Measurements from ENCODE around the gene LATS2. TPM values are rescaled to one million over a fixed set of nuclear protein-coding genes. Genes with fewer than 3 reads are reported as not detected.

The LATS2 gene
- total and polyA plus RNA-seq, 2 of the 8 experiments (the other 6 are each of a cell fraction or from before 2014, with no cell fraction given): 8.3 to 26.2 TPM

- DNase-seq (ENCODE audit: low read depth in 1 of 2, low spot score in 2 of 2): no peak
- Histone ChIP-seq H3K4me2 (ENCODE audit: insufficient read depth in 1 of 2, low read depth in 2 of 2, low read length in 2 of 2) (no peak overlapping the region), H3K4me1 (replicated peaks in 1 of 4; ENCODE audit: control insufficient read depth in 3 of 4, insufficient read depth in 4 of 4, low read length in 3 of 4) (no peaks in the 10 kb centered on the region), H4K5ac (ENCODE audit: insufficient read length, low read depth, low read length) (no peak overlapping the region), H2BK5ac (ENCODE audit: low read depth, low read length) (no peak overlapping the region), H2AK5ac (ENCODE audit: low read depth, low read length) (no peak overlapping the region), H3K79me2 (ENCODE audit: control insufficient read depth in 1 of 2, insufficient read depth in 2 of 2, low read length in 2 of 2) (peaks cover 0 to 4% of the 10 kb centered on the region in 2 experiments; a peak in 1 of 4 replicates), H3K9ac (replicated peaks in 1 of 4; ENCODE audit: extremely low read depth in 1 of 4, low read depth in 3 of 4, low read length in 3 of 4) (no peak overlapping the region), H3K9me3 (ENCODE audit: insufficient read depth in 2 of 2, low read depth in 1 of 2, low read length in 1 of 2) (no peaks in the 10 kb centered on the region), H3K36me3 (ENCODE audit: control insufficient read depth in 2 of 4, insufficient read depth in 4 of 4, low read length in 3 of 4) (peaks cover 23 to 50% (median 41%) of the 10 kb centered on the region in 4 experiments), H3K14ac (ENCODE audit: insufficient read length) (no peak overlapping the region), H4K20me1 (replicated peaks in 1 of 2; ENCODE audit: control insufficient read depth in 1 of 2, insufficient read depth in 2 of 2, low read length in 2 of 2) (peaks cover 3 to 4% of the 10 kb centered on the region in 2 experiments), H3K27ac (ENCODE audit: low read depth, low read length) (no peak overlapping the region), H4K8ac (ENCODE audit: extremely low read depth, insufficient read depth, low read length) (no peak overlapping the region), H2BK120ac (replicated peaks; ENCODE audit: low read depth, low read length) (no peak overlapping the region), H3K23me2 (ENCODE audit: low read depth, low read length) (no peaks in the 10 kb centered on the region), H2BK15ac (ENCODE audit: low read length) (no peak overlapping the region), H2AFZ (ENCODE audit: low read length) (no peak overlapping the region), H3K23ac (ENCODE audit: insufficient read length) (no peak overlapping the region), H3K18ac (ENCODE audit: extremely low read depth, low read length) (no peak overlapping the region), H3K56ac (replicated peaks; ENCODE audit: insufficient read length, low read depth, low read length) (no peak overlapping the region), H3K4ac (replicated peaks; ENCODE audit: insufficient read length, low read depth, low read length) (no peak overlapping the region), H3K4me3 (ENCODE audit: extremely low read depth in 1 of 4, insufficient read depth in 2 of 4, low read depth in 3 of 4, low read length in 4 of 4) (no peak overlapping the region), H2BK12ac (ENCODE audit: low read depth, low read length) (no peak overlapping the region), H2BK20ac (ENCODE audit: low read length) (no peak overlapping the region), H3K27me3 (replicated peaks in 1 of 4; ENCODE audit: control insufficient read depth in 3 of 4, extremely low read depth in 1 of 4, insufficient read depth in 3 of 4, low read length in 3 of 4) (no peaks in the 10 kb centered on the region), H3K79me1 (ENCODE audit: low read depth, low read length) (peaks cover 5% of the 10 kb centered on the region; the same call in 1 of the 2 replicates), H4K91ac (replicated peaks; ENCODE audit: insufficient read length, low read length) (no peak overlapping the region)
- FAIRE-seq: no peak
- CTCF ChIA-PET (ENCODE audit: partially characterized antibody): no interaction called here
- POLR2A ChIA-PET (ENCODE audit: partially characterized antibody): no interaction called here
- 78% methylated on average over 5 of the region's 5 CpGs; no CpG with 5 or more reads in 1 of the 2 experiments for WGBS, 2 experiments (ENCODE audit: extremely low coverage in 1 of 2, insufficient coverage in 1 of 2, insufficient read length in 1 of 2, insufficient replicate concordance in 2 of 2, low coverage in 1 of 2, low lambda C conversion rate in 2 of 2, missing lambda C conversion rate in 1 of 2)
- TF ChIP-seq KDM4A (IDR thresholded peaks at IDR 0.05; ENCODE audit: low read depth, low read length, severe bottlenecking): no peak
Observed at GRCh38 chr13:20980430-20980829, 81.0 kb downstream of the LATS2 start.
